Activated CD4-positive, alpha-beta T cell treated with anti-CD3 and anti-CD28 coated beads for 48 hours (primary cell): ENCODE data around the gene SLC4A4.

Experiments
- DNase-seq: peaks from one replicate; pipeline ENCODE4 v3.0.0-alpha.2; 2020

Gene SLC4A4

GRCh38 chr4:71474731-71475130 is 135.9 kb downstream of the SLC4A4 start:
- DNase-seq, result no peak

DNA sequence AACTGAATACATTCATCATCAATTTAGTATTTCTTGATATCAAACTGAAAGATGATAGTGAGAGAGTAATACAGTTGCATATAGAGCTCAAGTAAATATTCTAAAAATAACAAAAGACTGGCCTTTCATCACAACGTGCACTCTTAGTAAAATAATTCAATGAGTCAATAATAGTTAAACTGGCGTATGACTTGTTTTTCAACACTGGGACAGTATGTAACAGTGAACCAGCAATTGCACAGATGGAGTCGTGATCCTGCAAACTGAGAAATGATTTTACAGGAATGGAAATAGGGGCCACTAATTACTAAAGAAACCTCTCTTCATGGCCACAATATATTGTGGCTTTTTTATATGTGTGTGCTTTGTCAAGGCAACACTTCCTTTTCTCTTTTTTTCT is 137.4 kb downstream of the SLC4A4 start:
- no peak for DNase-seq

DNA sequence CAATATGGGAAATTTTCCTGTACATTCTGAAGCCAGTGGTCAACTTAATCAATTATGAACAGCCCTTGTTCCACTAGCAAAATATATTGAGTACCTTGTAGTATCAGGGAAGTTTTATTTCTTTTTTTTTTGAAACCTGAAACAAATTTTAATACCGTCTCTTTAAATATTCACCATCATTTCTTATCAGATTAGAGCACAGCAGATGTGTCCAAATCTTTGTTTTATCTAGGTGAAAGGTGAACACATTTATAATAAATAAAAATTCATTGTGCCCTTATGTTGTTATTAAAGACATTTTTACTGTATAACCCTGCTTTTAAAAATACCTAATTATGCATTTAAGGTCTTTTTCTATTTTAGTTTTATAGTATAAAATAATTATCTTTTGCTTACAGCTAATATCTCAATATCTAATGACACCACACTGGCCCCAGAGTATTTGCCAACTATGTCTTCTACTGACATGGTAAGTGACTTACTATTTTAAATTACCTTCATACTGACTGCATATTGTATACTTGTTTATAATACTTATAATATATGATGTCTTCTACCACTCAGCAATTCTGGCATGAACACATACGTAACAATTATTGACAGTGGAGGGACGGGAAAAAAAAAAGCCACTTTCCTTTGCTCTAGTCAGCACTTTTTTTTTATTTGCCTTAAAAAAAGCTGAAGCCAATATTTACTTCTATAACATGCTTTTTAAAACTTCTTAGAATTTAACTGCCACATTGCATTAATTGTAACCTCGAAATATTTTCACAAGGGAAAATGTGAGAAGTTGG is 147.9 kb downstream of the SLC4A4 start:
- DNase-seq, result no peak

DNA sequence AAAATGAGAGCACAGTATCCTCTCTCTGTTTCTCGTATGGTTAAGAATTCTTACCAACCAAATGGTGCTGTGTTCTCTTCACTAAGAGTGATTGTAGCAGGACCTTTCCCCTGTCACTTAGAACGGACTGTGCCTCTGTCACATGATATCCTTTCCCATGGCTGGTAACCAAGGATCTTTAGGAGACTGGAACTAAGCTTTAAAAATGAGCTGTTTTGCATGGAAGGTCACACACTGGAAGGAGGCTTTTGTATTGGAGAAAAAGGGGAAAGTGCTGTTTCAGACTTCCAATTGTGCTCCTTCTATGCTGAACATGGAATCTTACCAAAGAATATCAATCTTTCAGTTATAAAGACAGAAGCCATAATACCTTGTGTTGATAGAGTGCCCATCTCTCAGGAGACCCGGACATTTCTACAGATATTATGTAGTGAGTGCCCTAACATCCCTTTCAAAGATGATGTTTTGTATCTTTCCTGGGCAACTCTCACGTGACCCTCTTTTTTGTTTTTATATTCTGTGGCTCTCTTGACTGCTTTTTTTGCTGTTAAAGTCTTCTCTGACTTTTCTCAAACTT is 148.6 kb downstream of the SLC4A4 start:
- no peak for DNase-seq

- DNase-seq, result no peak
These were observed 155.7 kb downstream of the SLC4A4 start for GRCh38 chr4:71494539-71494938.

DNA sequence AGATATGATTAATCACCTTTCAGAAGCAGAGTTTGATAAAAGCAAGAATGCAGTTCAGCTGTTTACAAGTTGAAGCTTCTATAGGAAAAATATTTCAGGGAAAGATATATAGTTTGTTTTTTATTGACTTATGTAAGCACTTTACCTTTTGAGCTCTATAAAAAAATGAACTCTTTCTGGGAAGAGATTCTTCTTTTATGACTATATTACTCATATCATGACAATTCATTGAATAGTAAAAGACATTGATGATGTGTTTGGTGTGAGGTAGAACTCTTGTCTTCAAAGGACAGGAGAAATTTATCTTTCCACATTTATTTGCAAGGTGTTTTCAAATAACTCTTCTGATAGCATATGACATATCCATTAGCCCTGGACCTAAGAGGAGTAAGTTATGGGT is 156.6 kb downstream of the SLC4A4 start:
- DNase-seq, result no peak

GRCh38 chr4:71497078-71497477 is 158.3 kb downstream of the SLC4A4 start:
- no peak for DNase-seq

DNA sequence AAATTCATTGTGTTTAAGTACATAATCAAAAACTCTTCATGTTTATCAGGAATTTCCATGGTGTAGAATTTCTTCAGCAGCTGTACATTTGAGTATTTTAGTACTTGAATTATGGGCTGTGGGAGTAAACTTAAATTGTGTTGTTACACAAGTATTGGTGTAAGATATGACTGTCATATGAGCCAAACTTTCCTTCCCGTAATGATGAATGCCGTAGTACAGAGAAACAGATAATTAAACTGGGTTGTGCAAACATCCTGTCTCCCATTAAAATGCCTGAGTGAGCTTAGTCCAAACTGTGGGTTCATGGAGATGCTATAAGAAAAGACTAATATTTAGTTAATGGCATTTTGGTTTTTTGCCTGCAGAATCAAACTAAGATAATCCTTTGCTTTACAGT is 159.2 kb downstream of the SLC4A4 start:
- DNase-seq, result no peak

GRCh38 chr4:71498625-71499024 is 159.8 kb downstream of the SLC4A4 start:
- DNase-seq, result no peak

DNA sequence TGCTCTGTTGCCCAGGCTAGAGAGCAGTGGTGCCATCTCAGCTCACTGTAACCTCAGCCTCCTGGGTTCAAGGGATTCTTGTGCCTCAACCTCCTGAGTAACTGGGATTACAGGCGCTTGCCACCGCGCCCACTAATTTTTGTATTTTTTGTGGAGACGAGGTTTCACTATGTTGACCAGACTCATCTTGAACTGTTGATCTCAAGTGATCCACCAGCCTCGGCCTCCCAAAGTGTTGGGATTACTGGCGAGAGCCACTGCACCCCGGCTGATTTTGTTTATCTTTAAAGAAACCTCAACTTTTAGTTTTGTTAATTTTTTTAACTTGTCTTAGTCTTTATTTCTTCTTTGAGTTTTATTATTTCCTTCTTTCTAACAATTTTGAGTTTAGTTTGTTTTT is 163.2 kb downstream of the SLC4A4 start:
- no peak for DNase-seq

DNA sequence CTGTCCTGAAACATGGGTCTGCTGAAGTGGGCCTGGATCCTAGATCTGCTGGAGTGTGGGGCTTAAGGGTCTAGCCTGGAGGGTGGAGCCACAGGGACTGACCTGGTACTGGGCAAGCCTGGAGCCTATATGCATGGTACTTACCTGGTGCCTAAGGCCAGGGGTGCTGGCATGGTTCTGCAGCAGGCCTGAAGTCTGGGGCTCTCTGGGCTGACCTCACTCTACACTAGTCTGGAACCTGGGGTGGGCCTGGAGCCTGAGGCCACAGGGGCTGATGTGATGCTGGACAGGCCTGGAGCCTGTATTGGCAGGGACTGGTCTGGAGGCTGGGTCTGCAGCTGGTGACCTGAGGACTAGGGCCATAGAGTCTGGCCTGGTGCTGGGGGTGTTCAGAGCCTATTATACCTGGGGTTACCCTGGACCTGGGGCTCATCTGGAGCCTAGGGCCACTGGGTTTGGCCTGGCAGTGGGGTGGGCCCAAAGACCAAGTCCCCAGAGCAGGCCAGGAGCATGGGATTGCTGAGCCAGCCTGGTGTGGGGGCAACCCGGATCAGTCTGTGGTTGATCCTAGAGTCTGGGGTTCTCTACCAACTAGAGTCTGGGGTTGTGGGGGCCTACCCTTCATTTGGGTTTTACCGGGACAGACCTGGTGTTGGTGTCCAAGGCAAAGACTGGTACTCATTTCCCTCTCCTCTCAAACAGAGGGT is 179.6 kb downstream of the SLC4A4 start:
- DNase-seq, result no peak

- no peak for DNase-seq
These were observed 181.5 kb downstream of the SLC4A4 start for GRCh38 chr4:71520308-71520707.

GRCh38 chr4:71520850-71521249 is 182.0 kb downstream of the SLC4A4 start:
- no peak for DNase-seq

- no peak for DNase-seq
These were observed 185.9 kb downstream of the SLC4A4 start for GRCh38 chr4:71524756-71525155.

- DNase-seq, result no peak
These were observed 188.0 kb downstream of the SLC4A4 start for GRCh38 chr4:71526637-71527406.

- DNase-seq, result no peak
These were observed 193.6 kb downstream of the SLC4A4 start for GRCh38 chr4:71532407-71532806.

DNA sequence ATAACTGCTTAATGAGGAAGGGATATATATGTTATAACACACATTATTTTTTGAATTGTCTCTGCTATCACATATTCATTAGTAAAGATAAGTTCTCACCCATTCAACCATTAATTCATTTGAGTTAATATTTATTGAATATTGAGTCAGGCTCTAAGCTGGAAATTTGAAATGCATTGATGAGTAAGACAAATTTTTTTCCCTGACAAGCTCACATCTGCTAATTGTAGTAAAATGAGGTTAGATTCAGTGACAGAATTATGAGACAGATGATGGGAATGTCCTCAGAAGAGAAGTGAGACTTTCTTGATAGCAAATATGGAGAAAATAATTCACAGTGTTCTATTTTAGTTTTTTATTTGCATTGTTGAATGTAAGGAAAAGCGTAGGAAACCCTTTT is 194.3 kb downstream of the SLC4A4 start:
- no peak for DNase-seq

DNA sequence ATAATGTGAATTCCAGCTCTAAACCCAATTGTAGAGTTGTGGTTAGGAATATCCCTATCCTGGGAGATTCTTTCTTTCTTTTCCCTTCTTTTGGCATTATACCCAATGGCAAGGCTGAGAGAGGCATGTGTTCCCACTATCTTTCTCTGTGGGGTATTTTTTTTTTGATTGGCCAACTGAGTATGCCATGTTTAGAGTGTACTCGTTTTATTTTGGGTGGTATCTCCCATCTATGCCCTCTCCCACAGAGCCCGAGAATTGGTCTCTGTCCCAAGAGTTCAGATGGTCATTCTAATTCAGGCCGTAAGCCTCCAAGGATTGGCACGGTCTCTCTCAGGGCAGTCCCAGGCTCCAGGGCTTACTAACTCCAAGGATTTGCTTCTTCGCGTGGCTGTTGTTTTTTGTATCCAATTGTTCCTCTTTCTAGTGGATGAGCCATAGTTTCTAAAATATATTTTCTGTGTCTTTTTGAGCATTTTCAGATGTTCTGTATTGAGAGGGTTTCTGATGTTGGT is 198.8 kb downstream of the SLC4A4 start:
- no peak for DNase-seq

- no peak for DNase-seq
These were observed 199.7 kb downstream of the SLC4A4 start for GRCh38 chr4:71538528-71538927.

DNA sequence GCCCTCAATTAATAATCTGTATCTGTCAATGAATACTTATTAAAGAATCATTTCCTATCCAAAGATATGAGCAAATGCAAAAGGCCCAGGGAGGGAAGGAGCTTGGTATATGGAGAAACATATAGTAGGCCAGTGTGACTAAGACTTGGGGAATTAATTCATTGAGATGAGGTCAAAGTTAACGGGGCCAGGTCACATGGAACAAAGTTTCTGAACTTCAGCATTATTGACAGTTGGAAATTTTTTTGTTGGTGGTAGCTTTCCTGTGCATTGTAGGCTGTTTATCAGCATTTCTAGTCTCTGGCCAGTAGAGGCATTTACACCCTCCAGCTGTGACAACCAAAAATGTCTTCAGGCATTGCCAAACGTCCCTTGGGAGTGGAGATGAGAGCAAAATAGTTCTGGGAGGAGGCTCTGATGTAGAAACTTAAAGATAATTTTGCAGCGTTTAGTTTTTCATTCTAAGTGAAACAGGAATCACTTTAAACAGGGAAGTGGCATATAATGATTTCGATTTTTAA is 202.0 kb downstream of the SLC4A4 start:
- no peak for DNase-seq

- no peak for DNase-seq
These were observed 202.7 kb downstream of the SLC4A4 start for GRCh38 chr4:71541541-71541940.

DNA sequence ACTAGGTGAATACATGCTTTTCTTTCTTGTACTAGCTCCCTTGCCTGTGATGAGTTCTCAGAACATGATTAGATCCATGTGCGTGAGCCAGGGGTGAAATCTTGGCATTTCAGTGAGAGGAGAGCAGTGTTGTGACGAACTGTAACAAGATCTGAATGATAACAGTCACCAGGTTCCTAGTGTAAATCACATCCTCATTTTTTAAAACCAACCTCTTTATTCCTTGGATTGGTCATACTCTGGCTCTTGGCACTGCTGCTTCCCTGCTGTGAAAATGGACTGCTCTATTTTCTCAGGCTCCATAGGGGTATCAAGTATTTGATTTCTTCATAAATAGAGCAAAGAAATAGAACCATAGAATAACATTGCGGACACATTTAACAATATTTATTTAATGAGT is 206.3 kb downstream of the SLC4A4 start:
- no peak for DNase-seq
